Endothelial cell of coronary artery (primary cell): ENCODE measurements around the gene CCDC177. TPM values are rescaled to one million over a fixed set of nuclear protein-coding genes. Genes with fewer than 3 reads are reported as not detected.

Experiments
- total RNA-seq: library from RNA; depleted of rRNA; stranded (reverse); fragments of >200 nt; gene quantifications from 2 replicates; pipeline ENCODE4 v1.2.3, GENCODE V29; 2014

Gene CCDC177
- total RNA-seq = not detected in 2 replicates

GRCh38 chr14:69574263-69574953 lies at the start of gene CCDC177:
TSS of gene CCDC177 (minus strand) at chr14:69574871. CDS start at chr14:69573622, 1,249 bp downstream.

GRCh38 chr14:69611172-69612013 lies 36.7 kb upstream of the CCDC177 start, which contains the start of gene SUSD6:
TSS of gene SUSD6 (plus strand) at chr14:69611596. CDS start at chr14:69658593, 46,997 bp downstream.

Other genes with a start within 250 kb of the CCDC177 start
- 216 and 360 TPM in 2 replicates for gene ERH, start 176.6 kb downstream of the CCDC177 start, total RNA-seq
- 86.3 and 91.2 TPM in 2 replicates for gene SLC39A9, start 176.2 kb downstream of the CCDC177 start, total RNA-seq
- under 0.01 TPM in 1 of 2 replicates, not detected in the other for gene PLEKHD1, start 90.1 kb downstream of the CCDC177 start, total RNA-seq
- gene SUSD6, start 36.7 kb upstream of the CCDC177 start, total RNA-seq = 9.0 and 14.2 TPM in 2 replicates
- 129 and 143 TPM in 2 replicates for gene SRSF5, start 192.3 kb upstream of the CCDC177 start, total RNA-seq
- not detected in 2 replicates for gene SLC10A1, start 222.4 kb upstream of the CCDC177 start, total RNA-seq